Heart right ventricle (tissue), 16 donors: Measurements from ENCODE around the gene CUEDC2. TPM values are rescaled to one million over a fixed set of nuclear protein-coding genes. Genes with fewer than 3 reads are reported as not detected.
A peak's percentile ranks its signal among the peaks of the same experiment; 100 is the strongest.
"Not testable (repeated sequence)": the region's sequence is repeated elsewhere in the genome, so short reads cannot be mapped to it uniquely, and the experiment has no call there.

Experiments used
- ATAC-seq, 8 donors: fragments of 200-7000 bp; cut with Tn5 transposase; one replicate each; pipeline ENCODE4 v1.9.1; 2020; ENCODE audit warnings: mild to moderate bottlenecking in 8 of 8, moderate library complexity in 8 of 8, moderate number of reproducible peaks in 1 of 8
- DNase-seq, 2 donors: peaks; one replicate each; pipeline ENCODE4 v3.0.0-alpha.2; 2020
- H3K27ac ChIP-seq, 10 donors: fragments of 200-600 bp; sonication (generic) in 2 of 10; one replicate each; pipeline versions ENCODE4 v1.5.0 to v1.8.0; 2020 to 2022; ENCODE audit warnings: mild to moderate bottlenecking in 3 of 10
- H3K27me3 ChIP-seq, 7 donors: fragments of 200-600 bp; one replicate each; pipeline ENCODE4 v1.8.0; 2021 to 2022; ENCODE audit warnings: mild to moderate bottlenecking in 2 of 7
- H3K36me3 ChIP-seq, 9 donors: fragments of 200-600 bp; sonication (generic) in 1 of 9; one replicate each; pipeline versions ENCODE4 v1.5.0 to v1.8.0; 2020 to 2022; ENCODE audit warnings: mild to moderate bottlenecking in 2 of 9
- H3K4me1 ChIP-seq, 9 donors: fragments of 200-600 bp; sonication (generic) in 1 of 9; one replicate each; pipeline versions ENCODE4 v1.5.0 to v1.8.0; 2020 to 2022; ENCODE audit warnings: mild to moderate bottlenecking in 4 of 9
- H3K4me3 ChIP-seq, 10 donors: fragments of 200-600 bp; sonication (generic) in 2 of 10; one replicate each; pipeline versions ENCODE4 v1.5.0 to v1.8.0; 2020 to 2022; ENCODE audit warnings: mild to moderate bottlenecking in 7 of 10, moderate library complexity in 2 of 10
- H3K9me3 ChIP-seq, 11 donors: fragments of 200-600 bp in 10 of 11; sonication (generic) in 2 of 11; one replicate each; pipeline versions ENCODE4 v1.5.0 to v1.8.0; 2013 to 2022; ENCODE audit warnings: mild to moderate bottlenecking in 2 of 11, control low read depth in 1 of 11, moderate library complexity in 1 of 11
- WGBS, 2 donors: extraction: QIAGEN DNeasy Blood & Tissue Kit; methylation state at CpG; one replicate each; pipeline ENCODE4 v1.1.7; 2013; ENCODE audit warnings: inconsistent platforms in 1 of 2; 5-methylcytosine and 5-hydroxymethylcytosine counted together
- intact Hi-C, 10 donors: fragments of 100-400 bp; cut with DNase I; formaldehyde crosslinking; loops; one replicate each; pipeline versions ENCODE4 v1.11.1 to v1.14.2; 2022
- polyA plus RNA-seq, 2 donors: library from polyadenylated mRNA; stranded (reverse); fragments of 200-250 nt; gene quantifications; one replicate each; pipeline ENCODE4 v1.2.3, GENCODE V29; 2013
- total RNA-seq, 10 donors: library from RNA; stranded (reverse); fragmentation: NEBNext Ultra II Directional in 3 of 10; extraction: Animal tissue kit (Norgen Biotek cat#: 25700) in 3 of 10; gene quantifications; one replicate each; pipeline versions ENCODE4 v1.2.1 to v1.2.4, GENCODE V29; 2021 to 2023
- TF ChIP-seq, protein P1 (sequence below), 9 donors: fragments of 200-600 bp; sonication (generic) in 2 of 9; IDR thresholded peaks; one replicate each; pipeline versions ENCODE4 v1.5.0 to v1.8.0; 2021 to 2022; ENCODE audit warnings: antibody characterized with exemption in 9 of 9, mild to moderate bottlenecking in 5 of 9, moderate library complexity in 1 of 9
- donor health status: Arrhythmogenic right ventricular cardiomyopathy.
- donor health status: ischemic (EF 13 %, LVEDD 7.1; RV severe dilation, severe dysfunction).
- donor health status: healthy with polysubstance abuse.
- donor health status: DM: no; HTN: yes; CAD: no.
- donor health status: DM: no; HTN: no; CAD: no.
- donor health status: ischemic (EF 25% LVEDD 6.9; RV normal size, moderate dysfunction).
- donor health status: ischemic (EF 25% LVEDD 5.7; RV mildly dilated, moderate dysfunction).
- donor health status: healthy.
- donor health status: DM: yes; HTN: yes; CAD: no.
- donor health status: Ischemic cardiomyopathy.
- donor health status: ischemic (EF 35%, LVEDD 5.7; RV mildly dilated, moderate dysfunction).
- donor health status: nonischemic (EF 11% LVEDD 7.7; RV severe dilation, severe dysfunction).
- donor health status: DM: yes; HTN: yes; CAD: no.
- donor health status: PGD.
- donor health status: ischemic (EF 29% LVEDD 5.4; RV normal size, mild dysfunction).
- donor health status: nonischemic (EF 23%, LVEDD 6.1; RV moderate dilation, normal function).

CUEDC2 gene
- total and polyA plus RNA-seq, 12 donors = 60.0 to 84.3 (median 79.1) TPM

DNA sequence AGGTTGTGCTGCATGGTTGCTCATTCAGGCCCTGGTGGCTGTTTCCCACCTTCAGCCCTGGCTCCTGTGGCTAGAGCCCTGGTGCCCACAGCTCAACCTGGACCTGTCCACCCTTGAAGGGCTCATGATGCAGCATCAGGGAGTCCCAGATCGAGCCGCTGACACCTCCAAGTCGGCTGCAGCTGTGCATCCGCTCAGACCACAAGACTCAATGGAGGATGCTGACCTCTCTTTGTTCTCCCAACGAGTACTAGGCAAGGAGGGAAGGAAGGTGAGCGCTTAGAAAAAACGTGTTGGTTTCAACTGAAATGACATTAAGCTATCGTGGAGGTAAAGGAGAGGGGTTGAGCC, 28.4 kb upstream of the CUEDC2 start:
- ATAC-seq = peak in 6 of 8 donors; percentile 13 to 30 (median 18)
- intact Hi-C loops = loop anchor here in 1 of 10 donors (5.0 kb wide), 1 partner anchor 39 kb away; the partner anchor contains the start of gene FBXL15
- Histone ChIP-seq H3K4me3 (peak overlapping the region in 9 of 10 donors; percentile 41 to 65 (median 62)), H3K4me1 (peaks cover 0 to 42% (median 12%) of the 10 kb centered on the region in 9 donors), H3K27me3 (no peaks in the 10 kb centered on the region), H3K36me3 (peaks cover 0 to 6% (median 0%) of the 10 kb centered on the region in 9 donors), H3K27ac (peak overlapping the region in 3 of 10 donors; percentile 39 to 62 (median 59)), H3K9me3 (no peaks in the 10 kb centered on the region)
- no peak for DNase-seq
- TF ChIP-seq, protein P1, sequence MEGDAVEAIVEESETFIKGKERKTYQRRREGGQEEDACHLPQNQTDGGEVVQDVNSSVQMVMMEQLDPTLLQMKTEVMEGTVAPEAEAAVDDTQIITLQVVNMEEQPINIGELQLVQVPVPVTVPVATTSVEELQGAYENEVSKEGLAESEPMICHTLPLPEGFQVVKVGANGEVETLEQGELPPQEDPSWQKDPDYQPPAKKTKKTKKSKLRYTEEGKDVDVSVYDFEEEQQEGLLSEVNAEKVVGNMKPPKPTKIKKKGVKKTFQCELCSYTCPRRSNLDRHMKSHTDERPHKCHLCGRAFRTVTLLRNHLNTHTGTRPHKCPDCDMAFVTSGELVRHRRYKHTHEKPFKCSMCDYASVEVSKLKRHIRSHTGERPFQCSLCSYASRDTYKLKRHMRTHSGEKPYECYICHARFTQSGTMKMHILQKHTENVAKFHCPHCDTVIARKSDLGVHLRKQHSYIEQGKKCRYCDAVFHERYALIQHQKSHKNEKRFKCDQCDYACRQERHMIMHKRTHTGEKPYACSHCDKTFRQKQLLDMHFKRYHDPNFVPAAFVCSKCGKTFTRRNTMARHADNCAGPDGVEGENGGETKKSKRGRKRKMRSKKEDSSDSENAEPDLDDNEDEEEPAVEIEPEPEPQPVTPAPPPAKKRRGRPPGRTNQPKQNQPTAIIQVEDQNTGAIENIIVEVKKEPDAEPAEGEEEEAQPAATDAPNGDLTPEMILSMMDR (IDR thresholded peaks at IDR 0.05) = no peak
- WGBS, 2 donors = 25 to 35% methylated on average over 8 of the region's 8 CpGs

DNA sequence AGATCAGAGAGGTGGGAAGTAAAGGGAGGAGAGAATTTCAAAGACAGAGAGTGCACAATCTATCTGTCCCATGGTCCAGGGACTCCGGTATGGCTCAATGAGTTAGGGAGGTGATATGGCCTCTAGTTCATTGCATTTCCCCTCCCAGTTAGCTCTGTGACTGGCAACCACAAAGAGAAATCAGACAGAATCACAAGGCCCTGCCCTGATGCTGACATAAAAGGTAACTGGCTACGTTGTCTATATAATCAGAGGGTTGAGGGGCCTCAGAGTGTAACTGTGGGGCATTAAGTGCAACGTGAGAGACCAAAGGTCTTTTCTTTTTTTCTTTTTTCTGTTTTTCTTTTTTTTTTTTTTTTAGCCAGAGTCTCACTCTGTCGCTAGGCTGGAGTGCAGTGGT, 26.3 kb upstream of the CUEDC2 start:
- intact Hi-C loops = loop anchor here in 1 of 10 donors (10.0 kb wide), 1 partner anchor 64 kb away; the partner anchor contains the start of gene NFKB2

DNA sequence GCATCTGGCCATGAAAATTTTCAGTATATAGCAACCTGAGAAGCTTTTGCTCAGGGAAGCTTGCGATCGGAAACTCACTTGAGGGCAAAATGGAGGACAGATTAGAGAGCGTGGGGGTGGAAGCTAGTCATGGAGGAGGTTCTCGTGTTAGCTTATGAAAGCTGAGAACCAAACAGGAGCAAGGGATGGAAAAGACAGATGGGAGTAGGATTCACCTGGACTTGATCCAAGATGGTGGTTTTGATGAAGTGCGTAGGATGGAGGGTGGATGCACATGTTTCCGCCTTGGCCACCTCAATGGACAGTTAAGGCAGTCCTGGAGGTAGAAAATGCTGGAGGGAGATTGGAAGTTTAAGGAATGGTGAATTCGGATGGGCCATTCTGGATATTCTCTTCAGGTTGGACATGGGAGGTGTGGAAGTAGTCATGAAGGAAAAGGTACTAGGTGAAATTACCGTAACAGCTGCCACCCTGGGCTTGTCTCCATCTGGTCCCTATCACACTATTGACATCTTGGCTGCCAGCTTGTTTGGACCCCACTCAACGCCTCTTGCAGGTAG, 25.3 kb upstream of the CUEDC2 start:
- intact Hi-C loops = loop anchor here in 1 of 10 donors (10.0 kb wide), 1 partner anchor 63 kb away; the partner anchor contains the start of gene NFKB2
- no peak for ATAC-seq
- no peak overlapping the region for H3K4me3 ChIP-seq
- no peaks in the 10 kb centered on the region for H3K27me3 ChIP-seq
- H3K4me1 ChIP-seq = peaks cover 0 to 63% (median 12%) of the 10 kb centered on the region in 9 donors
- H3K36me3 ChIP-seq = peaks cover 0 to 12% (median 0%) of the 10 kb centered on the region in 9 donors
- no peaks in the 10 kb centered on the region for H3K9me3 ChIP-seq
- WGBS, 2 donors = 82 to 86% methylated on average over 9 of the region's 9 CpGs
- no peak for DNase-seq
- TF ChIP-seq, protein P1 (IDR thresholded peaks at IDR 0.05) = no peak
- no peak overlapping the region for H3K27ac ChIP-seq

More for the DNA sequence above, 26.3 kb upstream of the CUEDC2 start:
- ATAC-seq = no peak
- peaks cover 0 to 12% (median 0%) of the 10 kb centered on the region in 9 donors for H3K36me3 ChIP-seq
- H3K27ac ChIP-seq = no peak overlapping the region
- H3K4me1 ChIP-seq = peaks cover 0 to 61% (median 12%) of the 10 kb centered on the region in 9 donors
- H3K9me3 ChIP-seq = no peaks in the 10 kb centered on the region
- H3K4me3 ChIP-seq = no peak overlapping the region
- TF ChIP-seq, protein P1 (IDR thresholded peaks at IDR 0.05) = no peak
- DNase-seq = no peak
- 85% methylated on average over 4 of the region's 4 CpGs for WGBS, 2 donors
- H3K27me3 ChIP-seq = no peaks in the 10 kb centered on the region

DNA sequence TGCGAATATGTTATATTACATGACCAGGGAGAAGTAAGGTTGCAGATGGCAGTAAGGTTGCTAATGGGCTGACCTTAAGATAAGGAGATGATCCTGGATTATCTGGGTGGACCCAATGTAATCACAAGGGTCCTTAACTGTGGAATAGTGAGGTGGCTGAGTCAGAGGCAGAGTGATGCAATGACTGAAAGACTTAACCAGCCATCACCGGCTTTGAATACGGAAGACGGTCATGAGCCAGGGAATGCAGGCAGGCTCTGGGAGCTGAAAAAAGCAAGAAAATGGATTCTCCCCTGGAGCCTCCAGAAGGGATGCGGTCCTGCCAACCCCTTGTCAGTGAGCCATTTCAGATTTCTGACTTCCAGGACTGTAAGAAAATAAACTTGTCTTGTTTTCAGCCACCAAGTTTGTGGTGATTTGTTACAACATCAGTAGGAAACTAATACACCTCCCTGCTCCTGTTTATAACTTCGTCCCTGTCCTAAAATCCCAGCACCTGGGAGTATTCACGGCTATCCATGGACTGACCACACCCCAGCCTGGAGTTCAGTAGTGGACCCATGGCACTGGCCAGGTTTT, 23.6 kb upstream of the CUEDC2 start:
- H3K27me3 ChIP-seq = no peaks in the 10 kb centered on the region
- no peak for DNase-seq
- TF ChIP-seq, protein P1 (IDR thresholded peaks at IDR 0.05) = no peak
- no peaks in the 10 kb centered on the region for H3K9me3 ChIP-seq
- peak in 1 of 8 donors; percentile 28 for ATAC-seq
- intact Hi-C loops = loop anchor here in 1 of 10 donors (10.0 kb wide), 1 partner anchor 61 kb away; the partner anchor contains the start of gene NFKB2
- H3K4me1 ChIP-seq = peaks cover 0 to 63% (median 13%) of the 10 kb centered on the region in 9 donors
- WGBS, 2 donors = 84 to 86% methylated on average over 7 of the region's 7 CpGs
- peak overlapping the region in 1 of 10 donors; percentile 68 for H3K27ac ChIP-seq
- no peak overlapping the region for H3K4me3 ChIP-seq
- peaks cover 0 to 12% (median 0%) of the 10 kb centered on the region in 9 donors for H3K36me3 ChIP-seq

DNA sequence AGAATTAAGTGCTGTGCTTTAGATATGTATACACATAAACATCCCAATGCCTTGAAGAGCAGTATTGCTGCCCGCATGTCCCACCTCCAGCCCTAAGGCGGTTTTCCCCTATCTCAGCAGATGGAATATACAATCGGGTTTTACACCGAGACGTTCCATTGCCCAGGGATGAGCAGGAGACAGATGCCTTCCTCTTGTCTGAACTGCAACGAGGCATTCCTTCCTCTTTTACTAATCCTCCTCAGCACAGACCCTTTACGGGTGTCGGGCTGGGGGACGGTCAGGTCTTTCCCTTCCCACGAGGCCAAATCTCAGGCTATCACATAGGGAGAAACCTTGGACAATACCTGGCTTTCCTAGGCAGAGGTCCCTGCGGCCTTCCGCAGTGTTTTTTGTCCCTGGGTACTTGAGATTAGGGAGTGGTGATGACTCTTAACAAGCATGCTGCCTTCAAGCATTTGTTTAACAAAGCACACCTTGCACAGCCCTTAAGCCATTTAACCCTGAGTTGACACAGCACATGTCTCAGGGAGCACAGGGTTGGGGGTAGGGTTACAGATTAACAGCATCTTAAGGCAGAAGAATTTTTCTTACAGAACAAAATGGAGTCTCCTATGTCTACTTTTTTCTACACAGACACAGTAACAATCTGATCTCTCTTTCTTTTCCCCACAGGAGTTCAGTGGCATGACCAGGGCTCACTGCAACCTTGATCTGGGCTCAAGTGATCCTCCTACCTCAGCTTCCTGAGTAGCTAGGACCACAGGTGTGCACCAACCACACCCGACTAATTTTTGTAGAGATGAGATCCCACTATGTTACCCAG, 22.5 kb upstream of the CUEDC2 start:
- not testable (repeated sequence) for DNase-seq, H3K4me3 ChIP-seq, ATAC-seq, H3K9me3 ChIP-seq, H3K27me3 ChIP-seq
- WGBS, 2 donors = 77 to 78% methylated on average over 13 of the region's 13 CpGs
- Histone ChIP-seq H3K27ac (peak overlapping the region in 1 of 10 donors; percentile 68), H3K36me3 (peaks cover 0 to 12% (median 0%) of the 10 kb centered on the region in 9 donors), H3K4me1 (peaks cover under 1 to 64% (median 15%) of the 10 kb centered on the region in 9 donors)
- intact Hi-C loops = loop anchor here in 1 of 10 donors (10.0 kb wide), 1 partner anchor 60 kb away; the partner anchor contains the start of gene NFKB2
